Mucosa of rectum (tissue), 2 donors: ENCODE measurements around the gene UBE2K.
"Not testable (repeated sequence)": the region's sequence is repeated elsewhere in the genome, so short reads cannot be mapped to it uniquely, and the experiment has no call there.

Source experiments
- H3K27ac ChIP-seq, 2 donors: one replicate each; pipeline ENCODE4 v1.7.0; 2013; ENCODE audit warnings: inconsistent platforms in 2 of 2, low read depth in 2 of 2, low read length in 2 of 2
- H3K27me3 ChIP-seq, 2 donors: one replicate each; pipeline ENCODE4 v1.7.0; 2013; ENCODE audit warnings: low read length in 2 of 2; ENCODE audit not compliant: control insufficient read depth in 2 of 2, insufficient read depth in 2 of 2
- H3K36me3 ChIP-seq, 2 donors: one replicate each; pipeline ENCODE4 v1.7.0; 2013; ENCODE audit warnings: low read length in 2 of 2; ENCODE audit not compliant: control insufficient read depth in 2 of 2, insufficient read depth in 2 of 2
- H3K4me1 ChIP-seq, 2 donors: one replicate each; pipeline ENCODE4 v1.7.0; 2013; ENCODE audit warnings: low read length in 2 of 2, mild to moderate bottlenecking in 1 of 2; ENCODE audit not compliant: control insufficient read depth in 2 of 2, insufficient read depth in 2 of 2
- H3K4me3 ChIP-seq, 2 donors: one replicate each; pipeline ENCODE4 v1.7.0; 2013; ENCODE audit warnings: low read length in 2 of 2
- H3K9ac ChIP-seq, 2 donors: one replicate each; pipeline ENCODE4 v1.7.0; 2013; ENCODE audit warnings: low read length in 2 of 2, low read depth in 1 of 2, mild to moderate bottlenecking in 1 of 2
- H3K9me3 ChIP-seq, 2 donors: one replicate each; pipeline ENCODE4 v1.7.0; 2013; ENCODE audit warnings: low read length in 2 of 2; ENCODE audit not compliant: control insufficient read depth in 2 of 2
- donor health status: healthy.
- donor health status: Normal muscosa, but diverticular disease.

The UBE2K gene

GRCh38 chr4:39685990-39686389 is 11.9 kb upstream of the UBE2K start:
- Histone ChIP-seq H3K27me3 (no peaks in the 10 kb centered on the region), H3K9me3 (no peaks in the 10 kb centered on the region), H3K36me3 (no peaks in the 10 kb centered on the region), H3K9ac (no peak overlapping the region), H3K4me3 (no peak overlapping the region), H3K4me1 (peaks cover 4 to 8% of the 10 kb centered on the region in 2 donors), H3K27ac (no peak overlapping the region)

GRCh38 chr4:39687014-39687413 is 10.9 kb upstream of the UBE2K start:
- H3K27ac ChIP-seq, result no peak overlapping the region
- peaks cover 4 to 8% of the 10 kb centered on the region in 2 donors for H3K4me1 ChIP-seq
- H3K4me3 ChIP-seq, result no peak overlapping the region
- H3K9me3 ChIP-seq, result no peaks in the 10 kb centered on the region
- no peaks in the 10 kb centered on the region for H3K36me3 ChIP-seq
- no peak overlapping the region for H3K9ac ChIP-seq
- H3K27me3 ChIP-seq, result no peaks in the 10 kb centered on the region

DNA sequence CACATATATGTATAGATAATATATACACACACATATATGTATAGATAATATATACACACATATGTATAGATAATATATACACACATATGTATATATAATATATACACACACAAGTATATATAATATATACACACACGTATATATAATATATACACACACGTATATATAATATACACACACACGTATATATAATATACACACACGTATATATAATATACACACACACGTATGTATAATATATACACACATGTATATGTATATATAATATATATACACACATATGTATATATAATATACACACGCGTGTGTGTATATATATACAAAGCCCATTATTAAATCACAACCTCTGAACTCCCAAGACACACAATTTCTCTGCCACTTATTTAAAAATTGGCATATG is 8.0 kb upstream of the UBE2K start:
- no peak overlapping the region for H3K4me3 ChIP-seq

GRCh38 chr4:39698424-39699009 is 581 bp downstream of the UBE2K start:
- Histone ChIP-seq H3K9ac (peak overlapping the region; percentile 82 to 93), H3K36me3 (peaks cover 0 to 3% of the 10 kb centered on the region in 2 donors), H3K27ac (peak overlapping the region; percentile 82 to 94), H3K4me1 (peaks cover 22 to 25% of the 10 kb centered on the region in 2 donors), H3K27me3 (no peaks in the 10 kb centered on the region), H3K4me3 (peak overlapping the region; percentile 83 to 94), H3K9me3 (no peaks in the 10 kb centered on the region)

More for the DNA sequence above, 8.0 kb upstream of the UBE2K start:
- Histone ChIP-seq H3K27me3 (no peaks in the 10 kb centered on the region), H3K9ac (no peak overlapping the region), H3K27ac (no peak overlapping the region), H3K4me1 (peaks cover 4 to 8% of the 10 kb centered on the region in 2 donors), H3K9me3 (no peaks in the 10 kb centered on the region), H3K36me3 (no peaks in the 10 kb centered on the region)

DNA sequence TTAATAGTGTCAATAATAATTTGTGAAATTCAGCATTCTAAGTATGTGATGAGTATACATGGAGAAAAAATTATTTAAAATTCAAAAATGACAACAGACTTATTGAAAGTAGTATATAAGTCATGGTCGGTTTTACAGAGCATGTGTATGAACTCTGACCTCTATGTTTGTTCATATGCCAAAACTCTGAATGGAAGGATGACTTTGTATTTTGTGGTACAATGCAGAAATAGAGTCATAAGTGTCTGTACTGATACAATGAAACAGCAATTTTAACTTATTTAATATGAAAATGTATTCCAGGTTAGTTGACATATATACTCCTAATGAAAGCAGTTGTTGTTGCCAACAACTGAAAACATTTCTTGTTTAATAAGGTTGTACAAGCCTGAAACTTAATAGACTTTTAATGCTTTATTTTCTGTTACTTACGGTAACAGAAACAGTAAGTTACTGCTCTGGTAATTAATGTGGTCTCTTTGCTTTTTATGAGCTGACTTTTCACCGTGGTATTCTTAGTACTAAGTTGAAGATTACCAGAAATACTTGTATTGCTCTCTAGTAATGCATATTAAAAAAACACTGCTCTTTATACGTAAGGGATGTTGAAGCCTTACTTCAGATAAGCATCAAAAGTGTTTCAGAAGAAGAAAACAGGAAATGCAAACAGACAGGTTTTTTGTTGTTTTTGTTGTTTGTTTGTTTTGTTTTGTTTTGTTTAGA is 1.9 kb downstream of the UBE2K start:
- peaks cover 0 to 3% of the 10 kb centered on the region in 2 donors for H3K36me3 ChIP-seq
- peaks cover 22 to 25% of the 10 kb centered on the region in 2 donors for H3K4me1 ChIP-seq
- peak overlapping the region; percentile 28 to 83 for H3K4me3 ChIP-seq
- H3K9ac ChIP-seq, result peak overlapping the region; percentile 48 to 82
- H3K9me3 ChIP-seq, result no peaks in the 10 kb centered on the region
- no peak overlapping the region for H3K27ac ChIP-seq
- no peaks in the 10 kb centered on the region for H3K27me3 ChIP-seq

DNA sequence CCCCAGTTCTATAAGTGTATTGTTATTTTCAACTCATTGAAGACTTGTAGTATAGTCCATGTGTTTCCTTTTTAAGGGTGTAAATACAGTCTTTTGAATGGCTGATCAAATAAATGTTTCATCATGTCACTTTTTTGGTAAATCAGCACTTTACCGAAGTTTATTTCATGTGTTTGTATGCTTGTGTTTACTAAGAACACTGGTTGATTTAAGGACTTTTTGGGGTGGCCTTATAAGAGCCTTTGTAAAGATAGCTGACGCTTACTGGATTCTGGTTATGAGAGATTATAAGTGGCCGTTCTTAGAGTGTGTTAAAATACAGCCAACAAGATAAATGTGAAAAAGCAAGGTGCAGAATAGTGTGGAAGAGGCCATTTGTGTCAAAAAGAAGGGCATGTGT is 2.6 kb downstream of the UBE2K start:
- no peaks in the 10 kb centered on the region for H3K27me3 ChIP-seq
- peaks cover 22 to 25% of the 10 kb centered on the region in 2 donors for H3K4me1 ChIP-seq
- peak overlapping the region in 1 of 2 donors; percentile 83 for H3K4me3 ChIP-seq
- H3K9ac ChIP-seq, result peak overlapping the region in 1 of 2 donors; percentile 17
- H3K27ac ChIP-seq, result no peak overlapping the region
- H3K9me3 ChIP-seq, result no peaks in the 10 kb centered on the region
- peaks cover 0 to 3% of the 10 kb centered on the region in 2 donors for H3K36me3 ChIP-seq

GRCh38 chr4:39702716-39703115 is 4.8 kb downstream of the UBE2K start:
- Histone ChIP-seq H3K27ac (no peak overlapping the region), H3K4me3 (no peak overlapping the region), H3K27me3 (no peaks in the 10 kb centered on the region), H3K9ac (no peak overlapping the region), H3K4me1 (peaks cover 16 to 24% of the 10 kb centered on the region in 2 donors), H3K9me3 (no peaks in the 10 kb centered on the region), H3K36me3 (peaks cover 0 to 3% of the 10 kb centered on the region in 2 donors)

DNA sequence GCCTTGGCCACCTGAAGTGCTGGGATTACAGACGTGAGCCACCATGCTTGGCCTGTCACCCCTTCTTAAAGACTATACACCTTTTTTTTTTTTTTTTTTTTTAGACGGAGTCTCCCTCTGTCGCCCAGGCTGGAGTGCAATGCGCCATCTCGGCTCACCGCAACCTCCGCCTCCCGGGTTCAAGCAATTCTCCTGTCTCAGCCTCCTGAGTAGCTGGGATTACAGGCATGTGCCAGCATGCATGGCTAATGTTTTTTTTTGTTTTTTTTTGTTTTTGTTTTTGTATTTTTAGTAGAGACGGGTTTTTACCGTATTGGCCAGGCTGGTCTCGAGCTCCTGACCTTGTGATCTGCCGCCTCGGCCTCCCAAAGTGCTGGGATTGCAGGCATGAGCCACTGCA is 6.9 kb downstream of the UBE2K start:
- H3K27ac ChIP-seq, H3K9ac ChIP-seq, H3K4me3 ChIP-seq, H3K36me3 ChIP-seq, H3K27me3 ChIP-seq, H3K9me3 ChIP-seq: not testable (repeated sequence)
- peaks cover 10 to 14% of the 10 kb centered on the region in 2 donors for H3K4me1 ChIP-seq

- peak overlapping the region in 1 of 2 donors; percentile 9 for H3K27ac ChIP-seq
- peaks cover 0 to 10% of the 10 kb centered on the region in 2 donors for H3K4me1 ChIP-seq
- peaks cover 0 to 3% of the 10 kb centered on the region in 2 donors for H3K36me3 ChIP-seq
- no peak overlapping the region for H3K4me3 ChIP-seq
- H3K9ac ChIP-seq, result no peak overlapping the region
- no peaks in the 10 kb centered on the region for H3K9me3 ChIP-seq
- no peaks in the 10 kb centered on the region for H3K27me3 ChIP-seq
Observed at GRCh38 chr4:39706334-39706733, 8.4 kb downstream of the UBE2K start.

- H3K27ac ChIP-seq, result peak overlapping the region in 1 of 2 donors; percentile 9
Observed at GRCh38 chr4:39706741-39707511, 9.0 kb downstream of the UBE2K start.

More at GRCh38 chr4:39706741-39707511, 9.0 kb downstream of the UBE2K start:
- H3K36me3 ChIP-seq, result peaks cover 0 to 3% of the 10 kb centered on the region in 2 donors
- H3K4me3 ChIP-seq, result no peak overlapping the region
- no peaks in the 10 kb centered on the region for H3K27me3 ChIP-seq
- no peak overlapping the region for H3K9ac ChIP-seq
- H3K4me1 ChIP-seq, result peaks cover 0 to 10% of the 10 kb centered on the region in 2 donors
- no peaks in the 10 kb centered on the region for H3K9me3 ChIP-seq
